Natural killer cell (primary cell): ENCODE results near the gene PLCH2. TPM values are rescaled to one million over a fixed set of nuclear protein-coding genes. Genes with fewer than 3 reads are reported as not detected.
"Not testable (repeated sequence)": the region's sequence is repeated elsewhere in the genome, so short reads cannot be mapped to it uniquely, and the experiment has no call there.

ENCODE experiments used
- ATAC-seq, 3 donors: fragments of 150-1000 bp in 2 of 3; fragments of 200-7000 bp in 1 of 3; cut with Tn5 transposase; 1 replicate in 1 of 3; 2 replicates in 2 of 3; pipeline ENCODE4 v1.10.0; 2021; ENCODE audit warnings: mild to moderate bottlenecking in 2 of 3, moderate library complexity in 2 of 3
- DNase-seq, 2 donors: peaks; one replicate each; pipeline versions ENCODE4 v3.0.0 to v3.0.0-alpha.2; 2013 to 2021; ENCODE audit warnings: mixed read lengths in 1 of 2
- H3K27ac ChIP-seq: one replicate; pipeline ENCODE4 v1.5.1; 2013; ENCODE audit warnings: mild to moderate bottlenecking, low read length
- H3K27me3 ChIP-seq: one replicate; pipeline ENCODE4 v1.6.1; 2013; ENCODE audit warnings: low read length; ENCODE audit not compliant: control insufficient read depth, insufficient read depth
- H3K36me3 ChIP-seq: one replicate; pipeline ENCODE4 v1.6.1; 2013; ENCODE audit warnings: low read length; ENCODE audit not compliant: control insufficient read depth, insufficient read depth
- H3K4me1 ChIP-seq: one replicate; pipeline ENCODE4 v1.6.1; 2013; ENCODE audit warnings: low read length; ENCODE audit not compliant: control insufficient read depth, insufficient read depth
- H3K4me3 ChIP-seq: one replicate; pipeline ENCODE4 v1.5.1; 2013; ENCODE audit warnings: low read length
- H3K9me3 ChIP-seq: one replicate; pipeline ENCODE4 v1.6.1; 2013; ENCODE audit warnings: low read length; ENCODE audit not compliant: control insufficient read depth, insufficient read depth
- H3K27ac Mint-ChIP-seq, 2 donors: one replicate each; pipeline ENCODE4 v1.8.0; 2022; ENCODE audit warnings: mild to moderate bottlenecking in 2 of 2, mixed read lengths in 2 of 2, moderate library complexity in 1 of 2
- H3K27me3 Mint-ChIP-seq, 2 donors: one replicate each; pipeline ENCODE4 v1.8.0; 2022; ENCODE audit warnings: low read depth in 2 of 2, mixed read lengths in 2 of 2
- H3K36me3 Mint-ChIP-seq: one replicate; pipeline ENCODE4 v1.8.0; 2022; ENCODE audit warnings: mixed read lengths
- H3K4me1 Mint-ChIP-seq, 2 donors: one replicate each; pipeline ENCODE4 v1.8.0; 2022; ENCODE audit warnings: mixed read lengths in 2 of 2
- H3K4me3 Mint-ChIP-seq: one replicate; pipeline ENCODE4 v1.8.0; 2022; ENCODE audit warnings: mild to moderate bottlenecking, moderate library complexity, mixed read lengths
- H3K9me3 Mint-ChIP-seq, 2 donors: one replicate each; pipeline ENCODE4 v1.8.0; 2022; ENCODE audit warnings: mixed read lengths in 2 of 2
- CTCF ChIP-seq: fragments of 200-600 bp; IDR thresholded peaks from one replicate; pipeline ENCODE4 v1.8.0; 2022; ENCODE audit warnings: antibody characterized with exemption
- WGBS: methylation state at CpG from one replicate; pipeline ENCODE4 v1.1.7; 2013; ENCODE audit warnings: missing lambda C conversion rate; ENCODE audit not compliant: insufficient coverage; 5-methylcytosine and 5-hydroxymethylcytosine counted together
- intact Hi-C: fragments of 100-400 bp; cut with micrococcal nuclease; formaldehyde crosslinking; loops from one replicate; pipeline ENCODE4 v1.14.2; 2022
- total RNA-seq, 4 donors: library from RNA; stranded (reverse); fragments of 120-200 nt in 1 of 4; gene quantifications; one replicate each; pipeline versions ENCODE4 v1.2.3 to v1.2.4, GENCODE V29; 2013 to 2022

Gene PLCH2
- total RNA-seq, 3 donors from 2014 or later (not counting 1 experiment from before 2014, with no cell fraction given), result 77.1 to 116 (median 106) TPM

- H3K4me3 Mint-ChIP-seq, result no peak overlapping the region
- no peaks in the 10 kb centered on the region for H3K9me3 Mint-ChIP-seq
- H3K4me1 Mint-ChIP-seq, result peaks cover 5% of the 10 kb centered on the region in 2 donors
- DNase-seq, result no peak
- no peaks in the 10 kb centered on the region for H3K27me3 Mint-ChIP-seq
- Histone ChIP-seq H3K9me3 (no peaks in the 10 kb centered on the region), H3K4me1 (peaks cover 4% of the 10 kb centered on the region), H3K27ac (no peak overlapping the region), H3K27me3 (no peaks in the 10 kb centered on the region), H3K36me3 (no peaks in the 10 kb centered on the region), H3K4me3 (no peak overlapping the region)
- TF ChIP-seq CTCF, result no peak
- H3K36me3 Mint-ChIP-seq, result no peaks in the 10 kb centered on the region
- 82% methylated on average over 21 of the region's 21 CpGs for WGBS
- no peak for ATAC-seq
- intact Hi-C loops, result no loop called here
- no peak overlapping the region for H3K27ac Mint-ChIP-seq
These were observed 20.3 kb upstream of the PLCH2 start for GRCh38 chr1:2455757-2456156.

- Mint-ChIP-seq H3K4me1 (peaks cover 5% of the 10 kb centered on the region in 2 donors), H3K27me3 (no peaks in the 10 kb centered on the region), H3K36me3 (no peaks in the 10 kb centered on the region), H3K9me3 (no peaks in the 10 kb centered on the region), H3K27ac (no peak overlapping the region), H3K4me3 (no peak overlapping the region)
- Histone ChIP-seq H3K9me3 (no peaks in the 10 kb centered on the region), H3K36me3 (no peaks in the 10 kb centered on the region), H3K27ac (no peak overlapping the region), H3K4me1 (peaks cover 4% of the 10 kb centered on the region), H3K4me3 (no peak overlapping the region), H3K27me3 (no peaks in the 10 kb centered on the region)
- DNase-seq (no peak), ATAC-seq (no peak)
- no peak for TF ChIP-seq CTCF
- intact Hi-C loops, result no loop called here
- WGBS, result 75% methylated on average over 17 of the region's 17 CpGs
These were observed 18.6 kb upstream of the PLCH2 start for GRCh38 chr1:2457444-2457843.

- Histone ChIP-seq H3K27me3 (no peaks in the 10 kb centered on the region), H3K9me3 (no peaks in the 10 kb centered on the region), H3K27ac (no peak overlapping the region), H3K4me3 (no peak overlapping the region), H3K4me1 (peaks cover 4% of the 10 kb centered on the region), H3K36me3 (no peaks in the 10 kb centered on the region)
- Mint-ChIP-seq H3K4me1 (peaks cover 5% of the 10 kb centered on the region in 2 donors), H3K4me3 (no peak overlapping the region), H3K36me3 (no peaks in the 10 kb centered on the region), H3K27ac (no peak overlapping the region), H3K27me3 (no peaks in the 10 kb centered on the region), H3K9me3 (no peaks in the 10 kb centered on the region)
- 87% methylated on average over 18 of the region's 18 CpGs for WGBS
- no peak for TF ChIP-seq CTCF
- no peak for ATAC-seq
- no peak for DNase-seq
- intact Hi-C loops, result no loop called here
These were observed 17.4 kb upstream of the PLCH2 start for GRCh38 chr1:2458687-2459086.

- H3K27ac ChIP-seq, DNase-seq, H3K9me3 Mint-ChIP-seq, H3K4me1 Mint-ChIP-seq, H3K4me3 Mint-ChIP-seq, H3K4me3 ChIP-seq, ATAC-seq, H3K9me3 ChIP-seq, H3K36me3 Mint-ChIP-seq, intact Hi-C loops, H3K27me3 Mint-ChIP-seq, H3K27ac Mint-ChIP-seq, H3K36me3 ChIP-seq, H3K27me3 ChIP-seq, H3K4me1 ChIP-seq: not testable (repeated sequence)
- WGBS, result 81% methylated on average over 16 of the region's 16 CpGs
These were observed 16.9 kb upstream of the PLCH2 start for GRCh38 chr1:2459102-2459753.
